Heart left ventricle (tissue), 13 donors: ENCODE results near the gene ADRM1.

Source experiments
- CTCF ChIP-seq, 12 donors: fragments of 200-600 bp; sonication (generic) in 4 of 12; IDR thresholded peaks; one replicate each; pipeline versions ENCODE4 v1.5.0 to v1.8.0; 2018 to 2022; ENCODE audit warnings: antibody characterized with exemption in 12 of 12, mild to moderate bottlenecking in 5 of 12
- POLR2A ChIP-seq, 2 donors: fragments of 450-650 bp; IDR thresholded peaks; one replicate each; pipeline ENCODE4 v1.6.1; 2017; ENCODE audit warnings: antibody characterized with exemption in 2 of 2, mild to moderate bottlenecking in 2 of 2, moderate library complexity in 2 of 2
- donor health status: ischemic (EF 13 %, LVEDD 7.1; RV severe dilation, severe dysfunction).
- donor health status: DM: no; HTN: yes; CAD: no.
- donor health status: DM: no; HTN: no; CAD: no.
- donor health status: ischemic (EF 25% LVEDD 6.9; RV normal size, moderate dysfunction).
- donor health status: ischemic (EF 25% LVEDD 5.7; RV mildly dilated, moderate dysfunction).
- donor health status: ischemic (EF 35%, LVEDD 5.7; RV mildly dilated, moderate dysfunction).
- donor health status: nonischemic (EF 11% LVEDD 7.7; RV severe dilation, severe dysfunction).
- donor health status: DM: yes; HTN: yes; CAD: no.
- donor health status: PGD.
- donor health status: ischemic (EF 29% LVEDD 5.4; RV normal size, mild dysfunction).
- donor health status: nonischemic (EF 23%, LVEDD 6.1; RV moderate dilation, normal function).

- TF ChIP-seq POLR2A (IDR thresholded peaks at IDR 0.05) (no peak), CTCF (IDR thresholded peaks at IDR 0.05) (no peak)
Measured at GRCh38 chr20:62317167-62317655, 14.4 kb downstream of the ADRM1 start.
